DOHH2 (cell line): ENCODE measurements around the gene TLR4.

Experiments used
- H3F3A ChIP-seq: fragments of 200-600 bp; sonication (generic), shearing (Covaris generic); 2 replicates; pipeline ENCODE4 v1.6.0; 2016; ENCODE audit warnings: antibody characterized with exemption, mild to moderate bottlenecking; ENCODE audit not compliant: control insufficient read depth, insufficient read depth
- H3K27ac ChIP-seq: fragments of 200-600 bp; sonication (generic); 2 replicates; pipeline ENCODE4 v1.5.1; 2014; ENCODE audit warnings: low read depth, mild to moderate bottlenecking, low read length, moderate library complexity
- H3K27me3 ChIP-seq: fragments of 200-600 bp; sonication (generic); 2 replicates; pipeline ENCODE4 v1.6.1; 2014; ENCODE audit warnings: mild to moderate bottlenecking, low read length, mixed read lengths; ENCODE audit not compliant: control insufficient read depth
- H3K36me3 ChIP-seq: fragments of 200-600 bp; sonication (generic); 2 replicates; pipeline ENCODE4 v1.6.1; 2014; ENCODE audit warnings: mild to moderate bottlenecking, low read length, moderate library complexity, mixed read lengths; ENCODE audit not compliant: control insufficient read depth
- H3K4me1 ChIP-seq: fragments of 200-600 bp; sonication (generic); 2 replicates; pipeline ENCODE4 v1.6.1; 2014; ENCODE audit warnings: mild to moderate bottlenecking, low read length, mixed read lengths; ENCODE audit not compliant: control insufficient read depth
- H3K4me2 ChIP-seq: fragments of 200-600 bp; sonication (generic); 2 replicates; pipeline ENCODE4 v1.6.0; 2014; ENCODE audit warnings: mild to moderate bottlenecking, low read length, moderate library complexity
- H3K4me3 ChIP-seq: fragments of 200-600 bp; sonication (generic); 2 replicates; pipeline ENCODE4 v1.5.1; 2014; ENCODE audit warnings: mild to moderate bottlenecking, low read length, mixed read lengths
- H3K79me2 ChIP-seq: fragments of 200-600 bp; sonication (generic); 2 replicates; pipeline ENCODE4 v1.6.1; 2014; ENCODE audit warnings: mild to moderate bottlenecking, low read length, mixed read lengths; ENCODE audit not compliant: control insufficient read depth
- H3K9me2 ChIP-seq: fragments of 200-600 bp; sonication (generic); replicated peaks from 2 replicates; pipeline ENCODE4 v1.6.1; 2014; ENCODE audit warnings: mild to moderate bottlenecking, low read length, mixed read lengths; ENCODE audit not compliant: control insufficient read depth
- H3K9me3 ChIP-seq: fragments of 200-600 bp; sonication (generic); 2 replicates; pipeline ENCODE4 v1.6.1; 2014; ENCODE audit warnings: antibody characterized with exemption, low read length, mixed read lengths; ENCODE audit not compliant: control insufficient read depth, insufficient read depth
- H4K20me1 ChIP-seq: fragments of 200-600 bp; sonication (generic); 2 replicates; pipeline ENCODE4 v1.6.0; 2014; ENCODE audit warnings: low read depth, mild to moderate bottlenecking, antibody characterized with exemption, low read length, moderate library complexity; ENCODE audit not compliant: control insufficient read depth, insufficient read depth
- CTCF ChIP-seq: fragments of 200-600 bp; sonication (generic); IDR thresholded peaks from one replicate; pipeline ENCODE4 v1.5.1; 2014; ENCODE audit warnings: antibody characterized with exemption, mild to moderate bottlenecking, low read depth, low read length; ENCODE audit not compliant: poor library complexity, severe bottlenecking
- EZH2phosphoT487 ChIP-seq: fragments of 200-600 bp; sonication (generic); IDR thresholded peaks from 2 replicates; pipeline ENCODE4 v1.6.1; 2017; ENCODE audit warnings: borderline replicate concordance, mild to moderate bottlenecking, antibody characterized with exemption, low read length, moderate library complexity, mixed read lengths

The TLR4 gene

GRCh38 chr9:117709936-117710335 is 5.7 kb downstream of the TLR4 start:
- no peaks in the 10 kb centered on the region for H3K9me2 ChIP-seq
- TF ChIP-seq EZH2phosphoT487 (no peak), CTCF (no peak)

GRCh38 chr9:117714282-117714681 is 10.1 kb downstream of the TLR4 start:
- TF ChIP-seq CTCF (peak; percentile 39), EZH2phosphoT487 (no peak)
- Histone ChIP-seq H3K27me3 (peaks cover 19% of the 10 kb centered on the region), H3K4me3 (no peak overlapping the region), H3K9me3 (no peaks in the 10 kb centered on the region), H3F3A (no peaks in the 10 kb centered on the region), H4K20me1 (no peaks in the 10 kb centered on the region), H3K4me1 (peaks cover 13% of the 10 kb centered on the region), H3K27ac (no peak overlapping the region), H3K36me3 (no peaks in the 10 kb centered on the region), H3K79me2 (no peaks in the 10 kb centered on the region), H3K9me2 (no peaks in the 10 kb centered on the region), H3K4me2 (no peak overlapping the region)

More at GRCh38 chr9:117709936-117710335, 5.7 kb downstream of the TLR4 start:
- Histone ChIP-seq H3K79me2 (no peaks in the 10 kb centered on the region), H4K20me1 (no peaks in the 10 kb centered on the region), H3K36me3 (no peaks in the 10 kb centered on the region), H3K4me3 (no peak overlapping the region), H3K27me3 (peaks cover 22% of the 10 kb centered on the region), H3K27ac (no peak overlapping the region), H3K4me2 (no peak overlapping the region), H3K9me3 (no peaks in the 10 kb centered on the region), H3F3A (no peaks in the 10 kb centered on the region), H3K4me1 (peaks cover 2% of the 10 kb centered on the region)

GRCh38 chr9:117715411-117715989 is 11.3 kb downstream of the TLR4 start:
- no peaks in the 10 kb centered on the region for H3K9me2 ChIP-seq
- H3K36me3 ChIP-seq = no peaks in the 10 kb centered on the region
- no peak overlapping the region for H3K4me2 ChIP-seq
- H3K4me3 ChIP-seq = no peak overlapping the region
- no peaks in the 10 kb centered on the region for H3K9me3 ChIP-seq
- H3K79me2 ChIP-seq = no peaks in the 10 kb centered on the region
- peaks cover 13% of the 10 kb centered on the region for H3K4me1 ChIP-seq
- H3K27ac ChIP-seq = no peak overlapping the region
- H3K27me3 ChIP-seq = peaks cover 19% of the 10 kb centered on the region
- no peaks in the 10 kb centered on the region for H4K20me1 ChIP-seq
- no peaks in the 10 kb centered on the region for H3F3A ChIP-seq
- TF ChIP-seq EZH2phosphoT487 = no peak
- no peak for TF ChIP-seq CTCF
